GM18511 (cell line): ENCODE measurements around the gene CACNA1G.

Experiments used
- ATAC-seq: cut with Tn5 transposase; IDR thresholded peaks from one replicate; pipeline ENCODE4 v1.9.1; 2021; ENCODE audit warnings: mild to moderate bottlenecking, moderate library complexity; ENCODE audit not compliant: unreplicated experiment

Gene CACNA1G

GRCh38 chr17:50608700-50609379 lies 48.3 kb downstream of the CACNA1G start:
- no peak for ATAC-seq

GRCh38 chr17:50609380-50610074 lies 49.0 kb downstream of the CACNA1G start:
- no peak for ATAC-seq

DNA sequence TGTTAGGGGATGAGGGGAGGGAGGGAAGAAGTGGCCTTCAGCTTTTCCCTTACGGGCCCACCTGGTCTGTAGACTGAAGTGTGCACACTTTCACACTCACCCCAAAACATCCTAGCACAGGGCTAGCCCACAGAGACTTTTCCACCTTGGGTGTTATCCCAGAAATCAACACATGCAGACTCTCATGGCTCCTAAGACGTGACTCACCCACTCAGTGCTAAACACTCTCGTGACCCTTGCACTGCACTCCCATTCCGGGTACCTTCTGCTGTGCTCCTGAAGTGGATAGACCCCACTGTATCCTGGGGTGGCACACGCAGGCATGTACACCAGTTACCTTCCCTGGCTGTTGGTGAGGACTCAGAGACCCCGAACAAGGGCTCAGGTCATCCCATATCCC lies 51.1 kb downstream of the CACNA1G start:
- no peak for ATAC-seq

- no peak for ATAC-seq
Measured at GRCh38 chr17:50612281-50612680, 51.8 kb downstream of the CACNA1G start.

DNA sequence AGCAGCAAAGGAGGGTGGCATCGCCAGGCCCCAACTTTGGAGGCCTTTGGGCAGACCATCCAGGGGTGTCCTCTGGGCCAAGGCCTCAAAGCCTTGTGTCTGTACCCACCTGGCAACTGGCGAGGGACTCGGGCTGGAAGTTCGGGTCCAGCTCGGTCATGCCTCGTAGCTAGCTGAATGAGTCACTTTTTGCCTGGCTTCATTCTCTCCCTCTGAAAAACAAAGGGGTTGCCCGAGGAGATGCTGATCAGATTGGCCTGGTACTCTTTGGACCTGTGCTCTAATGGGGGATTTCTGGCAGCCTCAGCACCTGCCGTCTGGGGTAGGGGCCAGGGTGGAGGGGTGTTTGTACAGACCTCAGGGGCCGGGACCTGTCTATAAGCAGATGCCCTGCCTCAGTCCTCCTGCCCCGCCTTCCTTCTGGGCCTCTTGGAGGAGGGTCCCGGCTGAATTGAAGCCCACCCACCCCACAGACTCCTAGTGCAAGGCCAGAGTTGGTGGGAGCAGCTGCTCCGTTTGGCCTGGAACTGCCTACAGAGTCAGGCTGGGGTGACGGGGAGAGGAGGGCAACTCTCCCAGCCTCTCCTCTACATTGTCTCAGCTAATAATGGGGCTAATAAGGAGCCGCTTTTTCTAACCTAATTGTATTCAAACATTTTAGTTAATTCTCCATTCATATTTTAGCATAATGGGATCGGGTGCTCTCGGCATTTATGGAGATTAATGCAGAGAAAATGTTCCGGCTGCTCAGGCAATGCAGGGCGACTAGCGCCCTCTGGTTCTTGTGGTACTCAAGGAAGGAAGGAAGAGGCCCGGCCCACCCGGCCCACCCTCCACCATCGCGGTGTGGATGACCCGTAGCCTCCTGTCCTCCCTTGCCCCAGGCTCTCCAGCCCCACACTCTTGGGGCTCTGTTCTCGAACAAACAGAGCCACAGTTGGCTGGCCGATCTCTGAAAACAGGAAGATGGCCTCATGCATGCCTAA lies 52.8 kb downstream of the CACNA1G start:
- no peak for ATAC-seq

DNA sequence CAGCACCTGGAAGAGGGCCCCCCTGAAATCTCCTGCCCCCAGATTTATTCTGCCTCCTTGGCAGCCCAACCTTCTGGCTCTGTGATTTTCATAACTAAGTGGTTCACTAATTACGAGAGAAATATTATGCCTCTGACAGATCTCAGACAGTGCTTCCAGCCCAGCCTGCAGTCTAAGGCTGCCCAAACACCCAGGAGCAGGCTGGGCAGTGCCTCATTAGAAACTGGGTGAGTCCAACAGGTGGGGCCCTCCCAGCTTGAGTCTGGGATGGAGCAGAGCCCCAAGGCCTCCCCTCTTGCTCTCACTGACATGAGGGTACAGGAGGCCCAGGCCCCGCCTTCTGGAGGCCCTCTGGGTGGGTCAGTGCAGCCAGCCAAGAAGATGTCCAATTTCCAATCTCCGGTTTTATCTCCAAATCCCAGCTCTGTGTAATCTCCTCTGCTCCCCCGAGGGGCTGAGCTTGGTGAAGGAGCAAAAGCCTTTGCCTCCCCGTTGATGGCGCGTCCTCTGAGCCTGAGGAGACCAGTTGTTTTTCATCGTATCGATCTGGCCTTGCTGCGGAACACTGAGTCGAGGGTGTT lies 54.0 kb downstream of the CACNA1G start:
- ATAC-seq = no peak

- ATAC-seq = no peak
Measured at GRCh38 chr17:50615828-50616227, 55.3 kb downstream of the CACNA1G start.

GRCh38 chr17:50618300-50618699 lies 57.8 kb downstream of the CACNA1G start:
- ATAC-seq = no peak

DNA sequence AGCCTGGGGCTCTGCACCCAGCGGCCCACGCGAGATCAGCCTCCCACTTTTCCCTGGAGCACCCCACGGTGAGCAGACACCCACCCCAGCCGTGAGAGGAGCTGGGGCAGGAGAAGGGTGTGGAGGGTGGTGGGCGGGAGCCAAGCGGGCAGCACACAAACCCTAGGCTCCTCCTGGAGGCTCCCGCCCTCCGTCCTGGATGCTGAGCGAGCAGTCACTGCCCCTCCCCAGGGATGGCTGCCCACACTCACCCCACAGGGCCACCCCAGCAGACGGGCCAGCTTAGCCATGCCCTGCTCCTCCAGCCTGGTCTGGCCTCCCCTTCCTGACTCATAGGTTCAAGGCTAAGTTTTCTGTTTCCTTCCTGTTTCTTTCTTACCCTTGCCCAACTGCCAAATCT lies 58.4 kb downstream of the CACNA1G start:
- no peak for ATAC-seq

DNA sequence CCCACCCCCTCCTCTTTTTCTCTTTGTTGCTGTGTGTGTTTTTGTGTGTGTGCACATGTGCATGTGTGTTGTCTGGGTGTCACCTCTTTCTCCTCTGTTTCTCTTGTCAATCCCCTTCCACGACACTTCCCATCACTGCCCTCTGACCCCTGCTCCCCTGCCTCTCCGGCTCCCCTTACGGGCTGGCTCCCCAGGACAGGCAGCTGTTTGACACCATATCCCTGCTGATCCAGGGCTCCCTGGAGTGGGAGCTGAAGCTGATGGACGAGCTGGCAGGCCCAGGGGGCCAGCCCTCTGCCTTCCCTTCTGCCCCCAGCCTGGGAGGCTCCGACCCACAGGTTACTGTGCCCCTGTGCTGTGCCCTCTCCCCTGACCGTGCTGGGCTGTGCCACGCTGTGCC lies 59.0 kb downstream of the CACNA1G start:
- ATAC-seq = no peak

- no peak for ATAC-seq
Measured at GRCh38 chr17:50620237-50620636, 59.7 kb downstream of the CACNA1G start.

- no peak for ATAC-seq
Measured at GRCh38 chr17:50620858-50621257, 60.3 kb downstream of the CACNA1G start.

GRCh38 chr17:50621574-50622031 lies 61.1 kb downstream of the CACNA1G start:
- ATAC-seq = no peak

- ATAC-seq = no peak
Measured at GRCh38 chr17:50624321-50624934, 63.9 kb downstream of the CACNA1G start.

DNA sequence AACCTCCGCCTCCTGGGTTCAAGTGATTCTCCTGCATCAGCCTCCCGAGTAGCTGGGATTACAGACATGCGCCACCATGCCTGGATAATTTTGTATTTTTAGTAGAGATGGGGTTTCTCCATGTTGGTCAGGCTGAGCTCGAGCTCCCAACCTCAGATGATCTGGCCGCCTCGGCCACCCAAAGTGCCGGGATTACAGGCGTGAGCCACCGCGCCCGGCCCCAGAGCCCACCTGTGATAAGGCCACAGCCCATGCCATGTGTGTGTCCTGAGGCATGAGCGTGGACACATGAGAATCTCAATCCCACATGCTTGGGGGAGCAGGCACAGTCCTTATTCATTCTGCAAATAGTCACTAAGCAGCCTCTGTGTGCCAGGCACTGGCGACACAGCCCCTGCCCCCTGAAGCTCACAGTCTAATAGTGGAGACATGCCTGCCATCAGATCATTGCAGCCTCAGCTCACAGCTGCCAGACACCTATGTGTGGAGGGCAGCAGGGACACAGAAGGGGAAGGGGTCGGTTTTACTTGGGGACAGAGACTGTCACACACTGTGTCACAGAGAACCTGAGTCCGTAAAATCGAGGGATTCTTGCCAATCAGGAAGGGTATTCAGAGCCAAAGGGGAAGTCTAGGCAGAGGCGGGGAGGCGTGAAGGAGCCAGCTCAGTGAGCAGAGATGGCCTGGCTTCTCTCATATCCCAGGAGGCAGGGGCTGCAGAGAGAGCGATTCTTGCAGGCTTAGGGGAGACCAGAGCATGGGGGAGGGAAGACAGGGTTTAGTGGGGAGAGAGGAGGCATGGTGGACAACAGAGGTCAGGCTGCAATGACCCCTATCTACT lies 64.7 kb downstream of the CACNA1G start:
- no peak for ATAC-seq

DNA sequence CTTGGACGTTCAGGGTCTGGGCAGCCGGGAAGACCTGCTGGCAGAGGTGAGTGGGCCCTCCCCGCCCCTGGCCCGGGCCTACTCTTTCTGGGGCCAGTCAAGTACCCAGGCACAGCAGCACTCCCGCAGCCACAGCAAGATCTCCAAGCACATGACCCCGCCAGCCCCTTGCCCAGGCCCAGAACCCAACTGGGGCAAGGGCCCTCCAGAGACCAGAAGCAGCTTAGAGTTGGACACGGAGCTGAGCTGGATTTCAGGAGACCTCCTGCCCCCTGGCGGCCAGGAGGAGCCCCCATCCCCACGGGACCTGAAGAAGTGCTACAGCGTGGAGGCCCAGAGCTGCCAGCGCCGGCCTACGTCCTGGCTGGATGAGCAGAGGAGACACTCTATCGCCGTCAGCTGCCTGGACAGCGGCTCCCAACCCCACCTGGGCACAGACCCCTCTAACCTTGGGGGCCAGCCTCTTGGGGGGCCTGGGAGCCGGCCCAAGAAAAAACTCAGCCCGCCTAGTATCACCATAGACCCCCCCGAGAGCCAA lies 65.6 kb downstream of the CACNA1G start:
- ATAC-seq = peak; percentile 43

DNA sequence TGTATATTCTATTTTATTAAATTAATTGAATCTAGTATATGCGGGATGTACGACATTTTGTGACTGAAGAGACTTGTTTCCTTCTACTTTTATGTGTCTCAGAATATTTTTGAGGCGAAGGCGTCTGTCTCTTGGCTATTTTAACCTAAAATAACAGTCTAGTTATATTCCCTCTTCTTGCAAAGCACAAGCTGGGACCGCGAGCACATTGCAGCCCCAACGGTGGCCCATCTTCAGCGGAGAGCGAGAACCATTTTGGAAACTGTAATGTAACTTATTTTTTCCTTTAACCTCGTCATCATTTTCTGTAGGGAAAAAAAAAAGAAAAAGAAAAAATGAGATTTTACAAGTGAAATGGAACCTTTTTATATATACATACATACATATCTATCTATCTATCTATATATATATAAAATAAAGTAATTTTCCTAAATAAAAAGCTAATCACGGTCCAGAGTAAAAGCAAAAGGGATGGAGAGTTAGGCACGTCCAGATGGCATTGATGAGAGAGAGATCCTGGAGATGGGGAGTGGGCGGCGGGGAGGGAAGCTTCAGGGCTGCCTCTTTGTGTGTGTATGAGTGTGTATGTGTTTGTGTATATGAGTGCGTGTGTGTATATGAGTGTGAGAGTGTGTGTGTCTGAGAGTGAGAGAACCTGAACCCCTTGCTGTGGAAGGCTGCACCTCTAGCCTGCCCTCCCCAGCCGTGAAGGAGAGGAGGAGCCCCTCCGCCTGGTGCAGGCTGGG lies 66.7 kb downstream of the CACNA1G start:
- ATAC-seq = no peak

GRCh38 chr17:50627782-50628601 lies 67.5 kb downstream of the CACNA1G start:
- no peak for ATAC-seq
